DND-41 (cell line): Measurements from ENCODE around the gene HMG20A.
"Not testable (repeated sequence)": the region's sequence is repeated elsewhere in the genome, so short reads cannot be mapped to it uniquely, and the experiment has no call there.

ENCODE experiments used
- ATAC-seq: fragments of 200-7000 bp; cut with Tn5 transposase; 3 replicates; pipeline ENCODE4 v1.9.1; 2021; ENCODE audit warnings: low read depth; ENCODE audit not compliant: insufficient read depth
- DNase-seq: peaks from one replicate; pipeline ENCODE4 v3.0.0-alpha.2; 2020
- H2AFZ ChIP-seq: 2 replicates; pipeline ENCODE4 v1.6.0; 2012; ENCODE audit warnings: low read depth, low read length
- H3K27ac ChIP-seq: 2 replicates; pipeline ENCODE4 v1.5.1; 2012; ENCODE audit warnings: low read length, inconsistent platforms
- H3K27me3 ChIP-seq: fragments of 200-600 bp; sonication (generic); 2 replicates; pipeline ENCODE4 v1.6.0; 2012; ENCODE audit warnings: low read length, mild to moderate bottlenecking, inconsistent platforms; ENCODE audit not compliant: insufficient read depth, poor library complexity
- H3K36me3 ChIP-seq: 2 replicates; pipeline ENCODE4 v1.5.1; 2012; ENCODE audit warnings: low read length, inconsistent platforms; ENCODE audit not compliant: insufficient read depth
- H3K4me1 ChIP-seq: 2 replicates; pipeline ENCODE4 v1.5.1; 2012; ENCODE audit warnings: mild to moderate bottlenecking, low read length; ENCODE audit not compliant: insufficient read depth
- H3K4me2 ChIP-seq: 2 replicates; pipeline ENCODE4 v1.6.0; 2012; ENCODE audit warnings: mild to moderate bottlenecking, moderate library complexity, low read length, inconsistent platforms; ENCODE audit not compliant: insufficient read depth
- H3K4me3 ChIP-seq, 2 experiments: fragments of 200-600 bp in 1 of 2; shearing (Covaris generic) in 1 of 2; 2 replicates each; pipeline ENCODE4 v1.5.1; 2012 to 2016; ENCODE audit warnings: inconsistent platforms in 2 of 2, low read length in 2 of 2, mild to moderate bottlenecking in 2 of 2, low read depth in 1 of 2, moderate library complexity in 1 of 2
- H3K79me2 ChIP-seq: 2 replicates; pipeline ENCODE4 v1.6.0; 2012; ENCODE audit warnings: low read length, inconsistent platforms; ENCODE audit not compliant: insufficient read depth
- H3K9ac ChIP-seq: 2 replicates; pipeline ENCODE4 v1.6.0; 2012; ENCODE audit warnings: low read depth, mild to moderate bottlenecking, inconsistent platforms, low read length, moderate library complexity
- H3K9me3 ChIP-seq: 2 replicates; pipeline ENCODE4 v1.5.1; 2012; ENCODE audit warnings: low read length, moderate library complexity, mild to moderate bottlenecking, inconsistent platforms; ENCODE audit not compliant: insufficient read depth, severe bottlenecking
- H4K20me1 ChIP-seq: 2 replicates; pipeline ENCODE4 v1.6.0; 2012; ENCODE audit warnings: low read length; ENCODE audit not compliant: insufficient read depth
- CTCF ChIP-seq: IDR thresholded peaks from 2 replicates; pipeline ENCODE4 v1.5.1; 2012; ENCODE audit warnings: borderline replicate concordance, low read length, moderate library complexity, mild to moderate bottlenecking; ENCODE audit not compliant: poor library complexity, severe bottlenecking; ENCODE audit errors: extremely low read depth
- EZH2 ChIP-seq: IDR thresholded peaks from 3 replicates; pipeline ENCODE4 v1.6.1; 2012; ENCODE audit warnings: borderline replicate concordance, low read depth, mild to moderate bottlenecking, moderate library complexity, low read length, inconsistent platforms; ENCODE audit not compliant: severe bottlenecking

Gene HMG20A

DNA sequence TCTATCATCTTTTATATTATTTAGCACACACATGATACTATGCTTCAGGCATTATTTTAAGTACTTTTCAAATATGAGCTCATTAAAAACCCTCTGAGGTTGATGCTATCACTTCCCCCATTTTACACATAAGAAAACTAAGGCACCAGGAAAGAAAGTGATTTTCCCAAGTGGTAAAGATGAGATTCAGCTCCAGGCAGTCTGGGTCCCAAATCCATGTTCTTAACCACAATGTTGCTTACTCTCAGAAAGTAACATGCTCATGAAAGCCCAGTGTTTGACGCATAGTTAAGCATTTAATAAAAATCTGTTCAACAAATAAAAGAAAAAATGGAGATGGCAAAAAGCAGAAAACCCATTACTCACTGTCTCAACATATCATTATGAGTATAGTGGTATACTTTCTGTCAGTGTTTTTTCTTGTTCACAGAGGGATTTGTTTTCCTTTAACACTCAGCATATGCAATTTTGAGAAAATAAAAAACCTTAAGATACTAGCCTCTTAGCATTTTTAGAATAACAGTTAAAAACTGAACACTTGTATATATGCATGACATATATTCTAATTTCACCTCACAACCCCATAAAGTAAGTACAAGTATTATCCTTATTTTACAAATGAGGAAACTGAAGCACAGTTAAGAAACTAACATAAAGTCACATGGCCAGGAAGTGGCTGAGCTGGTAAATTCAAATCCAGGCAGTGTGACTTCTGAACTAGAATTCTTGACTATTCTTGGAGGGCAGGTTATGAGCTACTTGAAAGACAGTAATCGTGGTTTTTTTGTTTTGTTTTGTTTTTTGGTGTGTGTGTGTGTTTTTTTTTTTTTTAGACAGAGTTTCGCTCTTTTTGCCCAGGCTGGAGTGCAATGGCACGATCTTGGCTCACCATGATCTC, 11.2 kb upstream of the HMG20A start:
- peaks cover 22% of the 10 kb centered on the region for H3K4me1 ChIP-seq
- H3K36me3 ChIP-seq: no peaks in the 10 kb centered on the region
- ATAC-seq (peak; percentile 92), DNase-seq (peak; percentile 21)
- peak overlapping the region; percentile 10; the same call in 1 of the 2 replicates for H3K9ac ChIP-seq
- no peaks in the 10 kb centered on the region for H3K27me3 ChIP-seq
- H3K27ac ChIP-seq: peak overlapping the region; percentile 64
- no peaks in the 10 kb centered on the region for H4K20me1 ChIP-seq
- peaks cover 79% of the 10 kb centered on the region for H3K79me2 ChIP-seq
- H2AFZ ChIP-seq: no peak overlapping the region
- H3K4me2 ChIP-seq: peak overlapping the region; percentile 42
- TF ChIP-seq CTCF (no peak), EZH2 (no peak)
- no peaks in the 10 kb centered on the region for H3K9me3 ChIP-seq
- no peak overlapping the region for H3K4me3 ChIP-seq

DNA sequence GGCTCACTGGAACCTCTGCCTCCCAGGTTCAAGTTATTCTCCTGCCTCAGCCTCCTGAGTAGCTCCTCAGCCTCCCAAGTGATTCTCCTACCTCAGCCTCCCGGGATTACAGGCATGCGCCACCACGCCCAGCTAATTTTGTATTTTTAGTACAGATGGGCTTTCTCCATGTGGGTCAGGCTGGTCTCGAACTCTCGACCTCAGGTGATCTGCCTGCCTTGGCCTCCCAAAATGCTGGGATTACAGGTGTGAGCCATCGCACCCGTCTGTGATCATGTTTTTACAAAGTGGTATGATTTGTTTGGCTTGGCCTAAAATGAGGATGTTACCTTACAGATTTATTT, 10.6 kb upstream of the HMG20A start:
- not testable (repeated sequence) for ATAC-seq, DNase-seq, H4K20me1 ChIP-seq, H3K36me3 ChIP-seq, H3K4me3 ChIP-seq, H3K9me3 ChIP-seq, H2AFZ ChIP-seq, H3K27me3 ChIP-seq
- Histone ChIP-seq H3K27ac (peak overlapping the region; percentile 62), H3K4me2 (peak overlapping the region; percentile 42), H3K4me1 (peaks cover 22% of the 10 kb centered on the region), H3K9ac (peak overlapping the region; percentile 10; the same call in 1 of the 2 replicates), H3K79me2 (peaks cover 83% of the 10 kb centered on the region)

- no peak overlapping the region for H3K4me2 ChIP-seq
- H3K36me3 ChIP-seq: no peaks in the 10 kb centered on the region
- TF ChIP-seq CTCF (no peak), EZH2 (no peak)
- no peak overlapping the region for H3K4me3 ChIP-seq
- ATAC-seq (no peak), DNase-seq (no peak)
- peaks cover 84% of the 10 kb centered on the region for H3K79me2 ChIP-seq
- no peaks in the 10 kb centered on the region for H3K9me3 ChIP-seq
- H2AFZ ChIP-seq: no peak overlapping the region
- no peaks in the 10 kb centered on the region for H4K20me1 ChIP-seq
- H3K4me1 ChIP-seq: peaks cover 27% of the 10 kb centered on the region
- no peak overlapping the region for H3K9ac ChIP-seq
- no peaks in the 10 kb centered on the region for H3K27me3 ChIP-seq
- H3K27ac ChIP-seq: peak overlapping the region; percentile 62
These were observed 9.7 kb upstream of the HMG20A start for GRCh38 chr15:77410701-77411618.

DNA sequence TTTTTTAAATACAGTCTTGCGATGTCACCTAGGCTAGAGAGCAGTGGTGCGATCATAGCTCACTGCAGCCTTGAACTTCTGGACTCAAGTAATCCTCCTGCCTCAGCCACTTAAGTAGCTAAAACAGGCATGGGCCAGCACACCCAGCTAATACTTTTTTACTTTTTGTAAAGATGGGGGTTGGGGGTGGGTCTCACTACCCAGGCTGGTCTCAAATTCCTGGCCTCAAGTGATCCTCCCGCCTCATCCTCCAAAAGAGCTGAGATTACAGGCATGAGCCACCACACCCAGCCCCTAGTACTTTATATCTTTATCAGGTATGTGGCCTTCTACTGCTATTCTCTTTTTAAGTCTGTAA, 9.1 kb upstream of the HMG20A start:
- Histone ChIP-seq H3K36me3 (no peaks in the 10 kb centered on the region), H3K9ac (no peak overlapping the region), H4K20me1 (no peaks in the 10 kb centered on the region), H3K4me2 (no peak overlapping the region), H2AFZ (no peak overlapping the region), H3K4me3 (no peak overlapping the region), H3K4me1 (peaks cover 29% of the 10 kb centered on the region), H3K79me2 (peaks cover 84% of the 10 kb centered on the region), H3K9me3 (no peaks in the 10 kb centered on the region), H3K27ac (no peak overlapping the region), H3K27me3 (no peaks in the 10 kb centered on the region)
- TF ChIP-seq CTCF (no peak), EZH2 (no peak)
- ATAC-seq (no peak), DNase-seq (no peak)
